Measurements from ENCODE around the gene PLAC9.

DNA sequence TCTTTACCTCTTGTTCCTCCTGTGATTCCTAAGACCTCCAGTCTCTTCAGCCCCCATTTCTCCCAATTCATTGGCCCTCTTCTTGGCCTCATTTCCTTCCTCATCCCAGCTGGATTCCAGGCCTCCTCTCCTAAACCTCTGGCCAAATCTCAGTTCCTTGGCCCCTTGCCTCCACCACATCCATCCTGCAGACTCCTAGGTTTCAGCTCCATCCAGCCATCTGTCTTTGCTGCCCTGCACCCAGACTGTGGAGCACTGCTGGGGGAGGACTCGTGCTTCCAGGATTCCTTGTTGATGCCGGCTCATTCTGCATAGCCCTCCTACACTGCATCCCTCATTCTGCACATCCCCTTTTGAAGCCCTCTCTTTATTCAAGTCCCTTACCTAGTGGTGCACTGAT, 6.7 kb downstream of the PLAC9 start:
- TF ChIP-seq, protein P1, sequence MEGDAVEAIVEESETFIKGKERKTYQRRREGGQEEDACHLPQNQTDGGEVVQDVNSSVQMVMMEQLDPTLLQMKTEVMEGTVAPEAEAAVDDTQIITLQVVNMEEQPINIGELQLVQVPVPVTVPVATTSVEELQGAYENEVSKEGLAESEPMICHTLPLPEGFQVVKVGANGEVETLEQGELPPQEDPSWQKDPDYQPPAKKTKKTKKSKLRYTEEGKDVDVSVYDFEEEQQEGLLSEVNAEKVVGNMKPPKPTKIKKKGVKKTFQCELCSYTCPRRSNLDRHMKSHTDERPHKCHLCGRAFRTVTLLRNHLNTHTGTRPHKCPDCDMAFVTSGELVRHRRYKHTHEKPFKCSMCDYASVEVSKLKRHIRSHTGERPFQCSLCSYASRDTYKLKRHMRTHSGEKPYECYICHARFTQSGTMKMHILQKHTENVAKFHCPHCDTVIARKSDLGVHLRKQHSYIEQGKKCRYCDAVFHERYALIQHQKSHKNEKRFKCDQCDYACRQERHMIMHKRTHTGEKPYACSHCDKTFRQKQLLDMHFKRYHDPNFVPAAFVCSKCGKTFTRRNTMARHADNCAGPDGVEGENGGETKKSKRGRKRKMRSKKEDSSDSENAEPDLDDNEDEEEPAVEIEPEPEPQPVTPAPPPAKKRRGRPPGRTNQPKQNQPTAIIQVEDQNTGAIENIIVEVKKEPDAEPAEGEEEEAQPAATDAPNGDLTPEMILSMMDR (IDR thresholded peaks at IDR 0.05; ENCODE audit: low read depth, low read length): no peak
- no peak for TF ChIP-seq POLR2A (IDR thresholded peaks at IDR 0.05; ENCODE audit: extremely low read depth, insufficient read length)
- TF ChIP-seq, protein P2, sequence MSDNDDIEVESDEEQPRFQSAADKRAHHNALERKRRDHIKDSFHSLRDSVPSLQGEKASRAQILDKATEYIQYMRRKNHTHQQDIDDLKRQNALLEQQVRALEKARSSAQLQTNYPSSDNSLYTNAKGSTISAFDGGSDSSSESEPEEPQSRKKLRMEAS (IDR thresholded peaks at IDR 0.05; ENCODE audit: low read depth, low read length): no peak
